H1 (cell line): Measurements from ENCODE around the gene NFIC.

Experiments
- ATF3 ChIP-seq: IDR thresholded peaks from 2 replicates; pipeline ENCODE4 v1.6.1; 2011; ENCODE audit warnings: low read depth, mild to moderate bottlenecking, low read length; ENCODE audit not compliant: insufficient read depth
- EZH2 ChIP-seq: fragments of 200-600 bp; sonication (generic); IDR thresholded peaks from 2 replicates; pipeline ENCODE4 v1.7.1; 2012; ENCODE audit warnings: low read depth, mild to moderate bottlenecking, moderate library complexity, low read length, inconsistent platforms; ENCODE audit not compliant: severe bottlenecking
- JUN ChIP-seq: IDR thresholded peaks from 2 replicates; pipeline ENCODE4 v1.6.1; 2011; ENCODE audit warnings: low read depth, mild to moderate bottlenecking, improper control_type of control experiment, low read length
- MAFK ChIP-seq: IDR thresholded peaks from 2 replicates; pipeline ENCODE4 v1.6.1; 2012; ENCODE audit warnings: low read depth, mild to moderate bottlenecking, improper control_type of control experiment, low read length
- POLR2A ChIP-seq, 2 experiments: IDR thresholded peaks; 1 replicate in 1 of 2; 2 replicates in 1 of 2; pipeline ENCODE4 v1.6.1; 2011; ENCODE audit warnings: low read depth in 2 of 2, low read length in 2 of 2, mild to moderate bottlenecking in 2 of 2; ENCODE audit errors: control extremely low read depth in 1 of 2
- RAD21 ChIP-seq, 2 experiments: IDR thresholded peaks in 1 of 2; conservative IDR thresholded peaks in 1 of 2; 2 replicates each; pipeline ENCODE4 v1.6.1; 2011; ENCODE audit warnings: low read depth in 2 of 2, low read length in 2 of 2, improper control_type of control experiment in 1 of 2, inconsistent platforms in 1 of 2, mild to moderate bottlenecking in 1 of 2, moderate library complexity in 1 of 2
- YY1 ChIP-seq: IDR thresholded peaks from 2 replicates; pipeline ENCODE4 v1.6.1; 2011; ENCODE audit warnings: low read depth, mild to moderate bottlenecking, low read length
- TF ChIP-seq, protein P1 (sequence below), 3 experiments: IDR thresholded peaks; 1 replicate in 2 of 3; 2 replicates in 1 of 3; pipeline versions ENCODE4 v1.5.1 to v1.6.1; 2011; ENCODE audit warnings: low read length in 3 of 3, mild to moderate bottlenecking in 3 of 3, inconsistent platforms in 2 of 3, low read depth in 1 of 3, moderate library complexity in 1 of 3; ENCODE audit not compliant: insufficient read depth in 1 of 3; ENCODE audit errors: control extremely low read depth in 1 of 3
- TF ChIP-seq, protein P2 (sequence below): fragments of 300-600 bp; sonication (generic); IDR thresholded peaks from 2 replicates; pipeline ENCODE4 v1.7.1; 2012; ENCODE audit warnings: low read length, moderate library complexity, mild to moderate bottlenecking, inconsistent platforms; ENCODE audit not compliant: insufficient replicate concordance

- TF ChIP-seq MAFK = no peak
- no peak for TF ChIP-seq ATF3
- no peak for TF ChIP-seq JUN
- TF ChIP-seq, protein P1, sequence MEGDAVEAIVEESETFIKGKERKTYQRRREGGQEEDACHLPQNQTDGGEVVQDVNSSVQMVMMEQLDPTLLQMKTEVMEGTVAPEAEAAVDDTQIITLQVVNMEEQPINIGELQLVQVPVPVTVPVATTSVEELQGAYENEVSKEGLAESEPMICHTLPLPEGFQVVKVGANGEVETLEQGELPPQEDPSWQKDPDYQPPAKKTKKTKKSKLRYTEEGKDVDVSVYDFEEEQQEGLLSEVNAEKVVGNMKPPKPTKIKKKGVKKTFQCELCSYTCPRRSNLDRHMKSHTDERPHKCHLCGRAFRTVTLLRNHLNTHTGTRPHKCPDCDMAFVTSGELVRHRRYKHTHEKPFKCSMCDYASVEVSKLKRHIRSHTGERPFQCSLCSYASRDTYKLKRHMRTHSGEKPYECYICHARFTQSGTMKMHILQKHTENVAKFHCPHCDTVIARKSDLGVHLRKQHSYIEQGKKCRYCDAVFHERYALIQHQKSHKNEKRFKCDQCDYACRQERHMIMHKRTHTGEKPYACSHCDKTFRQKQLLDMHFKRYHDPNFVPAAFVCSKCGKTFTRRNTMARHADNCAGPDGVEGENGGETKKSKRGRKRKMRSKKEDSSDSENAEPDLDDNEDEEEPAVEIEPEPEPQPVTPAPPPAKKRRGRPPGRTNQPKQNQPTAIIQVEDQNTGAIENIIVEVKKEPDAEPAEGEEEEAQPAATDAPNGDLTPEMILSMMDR (IDR thresholded peaks at IDR 0.05; ENCODE audit: control extremely low read depth in 1 of 3, insufficient read depth in 1 of 3, low read depth in 1 of 3, low read length in 3 of 3) = no peak
- no peak for TF ChIP-seq YY1
- TF ChIP-seq RAD21 (IDR thresholded peaks at IDR 0.05 in 1 of 2, conservative IDR thresholded peaks at IDR 0.05 in 1 of 2; ENCODE audit: low read depth in 2 of 2, low read length in 2 of 2) = no peak
- TF ChIP-seq, protein P2, sequence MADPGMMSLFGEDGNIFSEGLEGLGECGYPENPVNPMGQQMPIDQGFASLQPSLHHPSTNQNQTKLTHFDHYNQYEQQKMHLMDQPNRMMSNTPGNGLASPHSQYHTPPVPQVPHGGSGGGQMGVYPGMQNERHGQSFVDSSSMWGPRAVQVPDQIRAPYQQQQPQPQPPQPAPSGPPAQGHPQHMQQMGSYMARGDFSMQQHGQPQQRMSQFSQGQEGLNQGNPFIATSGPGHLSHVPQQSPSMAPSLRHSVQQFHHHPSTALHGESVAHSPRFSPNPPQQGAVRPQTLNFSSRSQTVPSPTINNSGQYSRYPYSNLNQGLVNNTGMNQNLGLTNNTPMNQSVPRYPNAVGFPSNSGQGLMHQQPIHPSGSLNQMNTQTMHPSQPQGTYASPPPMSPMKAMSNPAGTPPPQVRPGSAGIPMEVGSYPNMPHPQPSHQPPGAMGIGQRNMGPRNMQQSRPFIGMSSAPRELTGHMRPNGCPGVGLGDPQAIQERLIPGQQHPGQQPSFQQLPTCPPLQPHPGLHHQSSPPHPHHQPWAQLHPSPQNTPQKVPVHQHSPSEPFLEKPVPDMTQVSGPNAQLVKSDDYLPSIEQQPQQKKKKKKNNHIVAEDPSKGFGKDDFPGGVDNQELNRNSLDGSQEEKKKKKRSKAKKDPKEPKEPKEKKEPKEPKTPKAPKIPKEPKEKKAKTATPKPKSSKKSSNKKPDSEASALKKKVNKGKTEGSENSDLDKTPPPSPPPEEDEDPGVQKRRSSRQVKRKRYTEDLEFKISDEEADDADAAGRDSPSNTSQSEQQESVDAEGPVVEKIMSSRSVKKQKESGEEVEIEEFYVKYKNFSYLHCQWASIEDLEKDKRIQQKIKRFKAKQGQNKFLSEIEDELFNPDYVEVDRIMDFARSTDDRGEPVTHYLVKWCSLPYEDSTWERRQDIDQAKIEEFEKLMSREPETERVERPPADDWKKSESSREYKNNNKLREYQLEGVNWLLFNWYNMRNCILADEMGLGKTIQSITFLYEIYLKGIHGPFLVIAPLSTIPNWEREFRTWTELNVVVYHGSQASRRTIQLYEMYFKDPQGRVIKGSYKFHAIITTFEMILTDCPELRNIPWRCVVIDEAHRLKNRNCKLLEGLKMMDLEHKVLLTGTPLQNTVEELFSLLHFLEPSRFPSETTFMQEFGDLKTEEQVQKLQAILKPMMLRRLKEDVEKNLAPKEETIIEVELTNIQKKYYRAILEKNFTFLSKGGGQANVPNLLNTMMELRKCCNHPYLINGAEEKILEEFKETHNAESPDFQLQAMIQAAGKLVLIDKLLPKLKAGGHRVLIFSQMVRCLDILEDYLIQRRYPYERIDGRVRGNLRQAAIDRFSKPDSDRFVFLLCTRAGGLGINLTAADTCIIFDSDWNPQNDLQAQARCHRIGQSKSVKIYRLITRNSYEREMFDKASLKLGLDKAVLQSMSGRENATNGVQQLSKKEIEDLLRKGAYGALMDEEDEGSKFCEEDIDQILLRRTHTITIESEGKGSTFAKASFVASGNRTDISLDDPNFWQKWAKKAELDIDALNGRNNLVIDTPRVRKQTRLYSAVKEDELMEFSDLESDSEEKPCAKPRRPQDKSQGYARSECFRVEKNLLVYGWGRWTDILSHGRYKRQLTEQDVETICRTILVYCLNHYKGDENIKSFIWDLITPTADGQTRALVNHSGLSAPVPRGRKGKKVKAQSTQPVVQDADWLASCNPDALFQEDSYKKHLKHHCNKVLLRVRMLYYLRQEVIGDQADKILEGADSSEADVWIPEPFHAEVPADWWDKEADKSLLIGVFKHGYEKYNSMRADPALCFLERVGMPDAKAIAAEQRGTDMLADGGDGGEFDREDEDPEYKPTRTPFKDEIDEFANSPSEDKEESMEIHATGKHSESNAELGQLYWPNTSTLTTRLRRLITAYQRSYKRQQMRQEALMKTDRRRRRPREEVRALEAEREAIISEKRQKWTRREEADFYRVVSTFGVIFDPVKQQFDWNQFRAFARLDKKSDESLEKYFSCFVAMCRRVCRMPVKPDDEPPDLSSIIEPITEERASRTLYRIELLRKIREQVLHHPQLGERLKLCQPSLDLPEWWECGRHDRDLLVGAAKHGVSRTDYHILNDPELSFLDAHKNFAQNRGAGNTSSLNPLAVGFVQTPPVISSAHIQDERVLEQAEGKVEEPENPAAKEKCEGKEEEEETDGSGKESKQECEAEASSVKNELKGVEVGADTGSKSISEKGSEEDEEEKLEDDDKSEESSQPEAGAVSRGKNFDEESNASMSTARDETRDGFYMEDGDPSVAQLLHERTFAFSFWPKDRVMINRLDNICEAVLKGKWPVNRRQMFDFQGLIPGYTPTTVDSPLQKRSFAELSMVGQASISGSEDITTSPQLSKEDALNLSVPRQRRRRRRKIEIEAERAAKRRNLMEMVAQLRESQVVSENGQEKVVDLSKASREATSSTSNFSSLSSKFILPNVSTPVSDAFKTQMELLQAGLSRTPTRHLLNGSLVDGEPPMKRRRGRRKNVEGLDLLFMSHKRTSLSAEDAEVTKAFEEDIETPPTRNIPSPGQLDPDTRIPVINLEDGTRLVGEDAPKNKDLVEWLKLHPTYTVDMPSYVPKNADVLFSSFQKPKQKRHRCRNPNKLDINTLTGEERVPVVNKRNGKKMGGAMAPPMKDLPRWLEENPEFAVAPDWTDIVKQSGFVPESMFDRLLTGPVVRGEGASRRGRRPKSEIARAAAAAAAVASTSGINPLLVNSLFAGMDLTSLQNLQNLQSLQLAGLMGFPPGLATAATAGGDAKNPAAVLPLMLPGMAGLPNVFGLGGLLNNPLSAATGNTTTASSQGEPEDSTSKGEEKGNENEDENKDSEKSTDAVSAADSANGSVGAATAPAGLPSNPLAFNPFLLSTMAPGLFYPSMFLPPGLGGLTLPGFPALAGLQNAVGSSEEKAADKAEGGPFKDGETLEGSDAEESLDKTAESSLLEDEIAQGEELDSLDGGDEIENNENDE = no peak
- no peak for TF ChIP-seq EZH2
- TF ChIP-seq POLR2A (IDR thresholded peaks at IDR 0.05; ENCODE audit: control extremely low read depth in 1 of 2, low read depth in 2 of 2, low read length in 2 of 2) = no peak
Observed at GRCh38 chr19:3415695-3416094, 49.3 kb downstream of the NFIC start.
